HG02885 (cell line): ENCODE results near the gene B4GALT2.

ENCODE experiments used
- ATAC-seq: cut with Tn5 transposase; IDR thresholded peaks from one replicate; pipeline ENCODE4 v1.9.1; 2021; ENCODE audit warnings: mild to moderate bottlenecking; ENCODE audit not compliant: unreplicated experiment, poor library complexity

The B4GALT2 gene

DNA sequence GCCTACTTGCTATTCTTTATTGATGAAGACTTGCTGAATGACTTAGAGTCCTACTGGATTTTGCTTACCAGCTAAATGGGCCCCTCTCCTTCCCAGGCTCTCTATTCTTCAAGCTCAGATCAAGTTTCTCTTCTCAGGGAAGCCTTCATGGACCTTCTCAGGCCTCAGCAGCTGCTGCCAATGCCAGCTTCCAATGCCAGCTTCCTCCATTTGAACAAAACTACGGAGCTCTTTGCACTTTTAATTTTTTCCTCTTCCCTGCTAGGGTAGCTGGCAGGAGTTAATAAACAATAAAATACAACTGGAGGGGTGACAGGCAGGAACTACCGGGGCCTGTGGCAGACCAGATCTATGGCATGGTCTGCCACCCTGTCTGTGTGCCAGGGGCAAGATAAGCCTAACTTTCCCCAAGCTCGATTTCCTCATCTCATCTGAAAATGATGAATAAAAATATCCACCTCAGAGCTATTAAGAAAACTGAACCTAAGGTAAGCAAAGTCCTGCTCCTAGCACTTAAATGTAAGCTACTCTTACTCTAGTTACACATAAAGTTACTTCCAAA lies 33.3 kb upstream of the B4GALT2 start:
- no peak for ATAC-seq

DNA sequence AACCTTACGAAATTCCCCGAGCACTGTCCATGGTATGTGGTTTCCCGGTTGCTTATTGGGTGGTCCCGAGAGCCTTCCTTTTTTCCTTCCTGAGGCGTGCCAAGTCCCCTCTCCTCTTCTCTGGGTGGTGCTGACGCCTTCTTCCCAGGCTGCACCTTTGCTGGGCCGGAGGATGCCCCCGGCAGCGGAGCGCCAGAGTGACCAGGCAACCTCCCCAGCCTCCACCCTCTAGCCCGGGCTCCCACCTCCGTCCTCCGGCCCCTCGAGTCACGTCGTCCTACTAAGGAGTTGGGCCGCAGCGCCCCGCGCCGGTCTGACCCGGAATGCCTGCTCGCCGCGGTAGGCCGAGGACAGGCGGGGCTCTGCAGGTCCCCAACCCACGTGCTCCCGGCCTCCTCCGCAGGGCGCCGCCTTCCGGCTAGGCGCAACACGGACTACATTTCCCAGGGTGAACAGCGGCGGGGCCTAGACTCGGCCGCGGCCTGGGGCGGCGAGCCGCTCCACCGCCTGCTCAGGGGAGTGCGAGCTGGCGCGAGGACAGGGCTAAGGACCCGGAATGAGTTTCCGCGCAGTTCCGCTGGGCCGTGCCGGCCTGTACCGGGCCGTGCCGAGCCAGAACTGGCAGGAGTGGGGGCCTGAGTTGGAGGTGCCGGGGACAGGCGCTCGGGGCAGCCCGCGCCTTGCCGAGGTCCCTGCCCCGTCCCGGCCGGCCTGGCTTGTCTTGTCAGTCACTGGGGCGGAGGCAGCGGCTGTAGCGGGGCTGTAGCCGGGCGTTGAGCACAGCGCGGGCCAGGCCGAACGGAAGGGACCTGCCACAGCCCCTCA lies 32.6 kb upstream of the B4GALT2 start, which contains the start of gene IPO13:
TSS of gene IPO13 (plus strand) at position 715 of the 825 bp plus-strand sequence. CDS start 651 bp downstream, outside the sequence.
- peak; percentile 92 for ATAC-seq

DNA sequence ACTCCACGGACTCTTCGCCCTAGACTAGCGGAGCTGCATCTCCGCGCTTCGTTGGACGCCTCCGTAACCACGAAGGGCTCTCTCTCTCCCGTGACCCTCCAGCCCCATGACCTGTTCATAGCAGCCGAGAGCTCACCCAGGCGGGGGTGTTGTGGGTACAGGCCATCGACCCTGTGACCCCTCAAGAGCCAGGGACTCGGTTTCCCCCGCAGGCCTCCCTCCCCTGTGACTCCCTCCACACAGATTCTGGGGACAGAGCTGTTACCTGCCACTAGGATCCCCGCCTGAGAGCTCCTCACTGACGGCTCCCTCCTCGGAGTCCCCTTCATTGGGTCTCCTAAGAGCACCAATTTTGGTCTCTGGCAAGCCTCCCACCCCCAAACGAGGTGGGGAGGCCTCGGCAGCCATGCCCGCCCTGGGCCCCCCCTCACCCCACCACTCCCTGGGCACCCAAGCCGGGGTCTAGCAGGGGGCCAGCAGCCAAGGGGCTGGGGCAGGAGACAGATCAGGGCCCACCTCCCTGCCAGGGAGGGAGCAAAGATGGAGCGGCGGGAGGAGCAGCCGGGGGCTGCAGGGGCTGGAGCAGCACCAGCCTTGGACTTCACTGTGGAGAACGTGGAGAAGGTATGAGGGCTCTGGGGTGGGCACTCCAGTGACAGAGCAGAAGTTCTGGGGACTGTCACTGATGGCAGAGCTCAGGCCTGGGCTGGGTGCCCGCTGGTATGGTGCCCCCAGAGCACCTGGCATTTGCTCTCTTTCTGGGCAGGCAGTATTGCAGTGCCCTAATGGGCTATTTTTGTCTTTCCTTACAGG lies 31.7 kb upstream of the B4GALT2 start:
- ATAC-seq = no peak

DNA sequence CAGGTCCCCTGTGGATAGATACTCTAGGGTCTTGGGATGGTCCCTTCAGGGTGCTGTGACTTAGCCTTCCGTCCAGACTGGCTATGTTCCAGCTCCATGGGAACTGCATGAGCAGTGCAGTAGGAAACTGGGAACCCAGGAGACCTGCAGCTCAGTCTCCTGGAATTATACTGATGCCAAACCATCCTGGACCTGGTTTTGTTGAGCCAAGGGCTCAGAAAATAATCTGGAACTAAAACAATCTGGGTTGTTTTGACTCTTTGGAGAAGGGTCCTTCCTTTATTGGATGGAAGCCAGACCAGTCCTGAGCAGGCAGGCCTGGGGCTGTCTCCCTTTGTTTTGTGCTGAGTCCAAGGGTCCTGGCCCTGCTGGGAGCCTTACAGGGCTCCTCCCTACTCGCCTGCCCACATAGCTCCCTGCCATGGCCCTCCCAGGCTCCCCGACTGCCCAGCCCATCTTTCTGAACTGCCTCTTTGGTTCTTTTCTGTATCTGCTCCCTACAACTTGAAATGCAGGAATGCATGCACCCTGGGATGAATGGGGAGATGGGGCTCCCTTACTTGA lies 31.1 kb upstream of the B4GALT2 start:
- ATAC-seq = no peak

DNA sequence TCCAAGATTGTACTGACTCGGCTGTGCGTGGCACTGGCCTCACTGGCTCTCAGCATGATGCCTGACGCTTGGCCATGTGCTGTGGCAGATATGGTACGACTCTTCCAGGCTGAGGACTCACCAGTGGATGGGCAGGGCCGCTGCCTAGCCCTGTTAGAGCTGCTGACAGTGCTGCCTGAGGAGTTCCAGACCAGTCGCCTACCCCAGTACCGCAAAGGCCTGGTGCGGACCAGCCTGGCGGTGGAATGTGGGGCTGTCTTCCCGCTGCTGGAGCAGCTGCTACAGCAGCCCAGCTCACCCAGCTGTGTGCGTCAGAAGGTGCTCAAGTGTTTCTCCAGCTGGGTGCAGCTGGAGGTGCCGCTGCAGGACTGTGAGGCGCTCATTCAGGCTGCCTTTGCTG lies 29.3 kb upstream of the B4GALT2 start:
- no peak for ATAC-seq

DNA sequence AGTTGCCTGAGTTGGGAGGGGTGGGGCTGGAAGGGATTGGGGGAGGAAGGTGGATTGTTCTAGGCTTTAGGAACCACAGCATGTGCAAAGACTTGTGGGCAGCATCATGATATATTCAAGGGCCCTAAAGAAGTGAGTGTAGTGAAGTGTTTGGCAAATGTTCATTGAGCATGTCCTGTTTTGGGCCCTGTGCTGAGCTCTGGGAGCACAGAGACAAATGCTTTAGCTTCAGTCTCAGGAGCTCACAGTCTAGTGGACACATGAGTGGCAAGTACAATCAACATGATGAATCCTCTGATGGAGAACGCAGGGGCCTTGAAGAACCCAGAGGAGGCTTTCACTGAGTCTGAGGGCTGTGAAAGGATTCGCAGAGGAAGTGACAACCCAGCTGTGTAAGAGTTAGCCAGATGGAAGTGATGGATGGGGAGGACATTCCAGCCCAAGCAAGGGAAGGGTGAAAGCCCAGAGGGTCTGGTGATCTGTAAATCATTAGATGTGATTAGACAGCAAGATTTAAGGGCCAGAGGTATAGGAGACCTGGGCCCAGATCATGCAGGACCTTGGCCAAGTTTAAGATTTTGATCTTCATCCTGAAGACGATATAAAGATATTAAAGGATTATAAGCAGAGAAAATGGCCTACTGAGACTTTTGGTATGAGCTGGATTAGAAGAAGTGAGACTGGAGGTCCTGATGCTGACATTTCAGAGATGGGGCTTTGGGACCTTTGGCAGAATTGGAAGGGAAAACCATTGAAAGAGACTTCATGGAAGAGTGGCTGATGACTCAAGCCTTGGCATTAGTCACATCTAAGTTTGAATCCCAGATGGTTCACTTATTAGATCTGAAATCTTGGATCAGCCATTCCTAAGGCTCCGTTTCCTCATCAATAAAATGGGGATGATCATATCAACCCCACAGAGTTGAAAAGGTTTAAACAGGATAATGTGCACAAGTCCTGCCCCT lies 27.7 kb upstream of the B4GALT2 start:
- ATAC-seq = no peak

DNA sequence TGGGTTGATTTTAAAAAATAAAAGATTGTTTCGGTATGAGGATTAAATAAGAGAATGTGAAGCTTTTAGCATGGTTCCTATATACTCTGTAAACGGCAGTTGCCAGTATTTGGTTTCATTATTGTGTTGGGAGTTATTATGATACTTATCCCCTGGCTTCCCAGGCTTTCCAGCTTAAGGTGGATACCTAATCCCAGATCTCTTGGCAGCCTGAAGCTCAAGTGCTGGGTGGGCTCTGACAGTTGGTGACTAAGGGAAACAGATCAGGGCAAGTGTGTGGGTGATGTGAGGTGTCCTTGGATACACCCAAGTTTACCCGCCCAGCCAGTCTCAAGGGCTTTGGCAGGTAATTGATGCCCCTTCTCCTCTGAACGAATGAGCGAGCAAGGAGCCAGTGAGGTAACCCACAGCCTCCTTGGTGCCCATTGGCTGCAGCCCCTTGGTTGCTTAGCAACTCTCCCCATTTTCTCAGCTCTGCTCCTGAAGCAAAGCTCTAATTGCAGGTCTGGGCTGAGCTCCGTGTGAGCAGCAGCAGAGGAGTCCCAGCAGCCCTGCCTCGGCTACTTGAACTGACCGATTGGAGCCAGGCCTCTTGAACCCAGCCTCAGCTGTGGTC lies 26.2 kb upstream of the B4GALT2 start:
- ATAC-seq = no peak

DNA sequence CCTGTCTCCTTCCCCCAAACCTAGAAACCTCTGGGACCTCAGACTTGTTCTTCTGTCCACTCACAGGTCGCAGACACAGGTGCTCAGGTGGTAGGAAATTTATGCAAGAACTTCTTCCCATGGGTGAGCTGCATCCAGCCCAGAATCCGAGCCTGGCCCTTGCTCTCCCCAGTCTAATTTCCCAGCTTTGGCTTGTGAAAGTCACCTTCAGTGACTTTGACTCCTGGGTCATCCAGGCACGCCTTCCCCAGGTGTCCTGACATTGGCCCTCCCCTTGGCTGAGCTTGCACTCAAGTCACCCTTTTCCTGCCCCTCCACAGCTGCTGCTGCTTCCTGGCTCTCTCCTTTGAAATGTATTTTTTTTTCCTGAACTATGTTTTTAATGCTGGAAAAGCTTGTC lies 25.6 kb upstream of the B4GALT2 start:
- no peak for ATAC-seq

DNA sequence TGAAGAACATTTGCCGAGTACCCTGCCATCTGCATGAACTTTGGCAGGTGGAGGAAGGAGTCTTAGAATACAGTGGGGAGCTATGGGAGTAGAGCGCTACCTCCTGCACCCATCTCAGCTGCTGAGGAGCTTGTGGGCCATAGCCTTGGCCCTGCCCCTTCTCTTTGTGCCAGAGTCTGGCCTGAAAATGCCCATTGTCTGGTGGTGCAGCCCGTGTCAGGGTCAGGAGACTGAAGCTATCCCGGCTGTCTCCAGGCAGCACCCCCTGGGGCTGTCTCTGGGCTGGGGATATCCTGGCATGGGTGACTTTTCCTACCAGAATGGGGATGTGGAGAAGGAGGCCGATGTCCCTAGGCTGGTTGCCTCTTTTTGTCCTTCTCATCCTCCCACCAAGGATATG lies 25.0 kb upstream of the B4GALT2 start:
- ATAC-seq = no peak

DNA sequence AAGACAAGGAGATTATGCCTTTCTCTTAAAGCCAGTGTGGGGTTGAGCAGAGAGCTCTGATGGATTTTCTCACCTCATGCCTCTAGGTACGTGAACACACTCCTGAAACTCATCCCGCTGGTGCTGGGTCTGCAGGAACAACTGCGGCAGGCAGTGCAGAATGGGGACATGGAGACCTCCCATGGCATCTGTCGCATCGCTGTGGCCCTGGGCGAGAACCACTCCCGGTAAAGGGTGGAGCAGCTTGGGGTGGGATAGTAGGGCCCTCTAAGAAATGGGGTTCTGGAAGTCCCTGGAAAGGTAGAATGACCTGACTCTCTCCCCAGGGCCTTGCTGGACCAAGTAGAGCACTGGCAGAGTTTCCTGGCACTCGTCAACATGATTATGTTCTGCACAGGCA lies 22.8 kb upstream of the B4GALT2 start:
- no peak for ATAC-seq

DNA sequence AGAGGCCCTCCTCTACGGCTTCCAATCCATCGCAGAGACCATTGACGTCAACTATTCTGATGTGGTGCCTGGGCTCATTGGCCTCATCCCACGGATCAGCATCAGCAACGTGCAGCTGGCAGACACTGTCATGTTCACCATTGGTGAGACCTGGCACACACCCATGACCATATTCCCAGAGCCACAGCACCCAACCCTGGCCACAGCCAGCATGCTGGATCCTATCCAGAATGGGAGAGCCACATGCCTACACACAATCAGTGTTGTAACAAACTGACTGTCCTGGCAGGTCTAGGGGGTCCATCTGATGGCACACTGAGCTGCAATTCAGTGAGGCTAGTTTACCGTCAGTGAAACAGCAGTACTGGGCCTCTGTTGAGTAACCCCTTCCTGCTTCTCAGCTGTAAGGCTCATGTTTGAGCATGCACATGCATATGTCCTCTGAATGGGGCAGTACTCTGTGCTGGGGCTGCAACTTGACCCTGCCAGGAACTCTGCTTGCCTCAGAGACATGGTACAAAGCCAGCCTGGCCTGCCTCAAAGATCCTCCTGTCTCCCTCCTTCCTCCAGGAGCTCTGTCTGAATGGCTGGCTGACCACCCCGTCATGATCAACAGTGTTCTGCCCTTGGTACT lies 21.5 kb upstream of the B4GALT2 start:
- no peak for ATAC-seq

DNA sequence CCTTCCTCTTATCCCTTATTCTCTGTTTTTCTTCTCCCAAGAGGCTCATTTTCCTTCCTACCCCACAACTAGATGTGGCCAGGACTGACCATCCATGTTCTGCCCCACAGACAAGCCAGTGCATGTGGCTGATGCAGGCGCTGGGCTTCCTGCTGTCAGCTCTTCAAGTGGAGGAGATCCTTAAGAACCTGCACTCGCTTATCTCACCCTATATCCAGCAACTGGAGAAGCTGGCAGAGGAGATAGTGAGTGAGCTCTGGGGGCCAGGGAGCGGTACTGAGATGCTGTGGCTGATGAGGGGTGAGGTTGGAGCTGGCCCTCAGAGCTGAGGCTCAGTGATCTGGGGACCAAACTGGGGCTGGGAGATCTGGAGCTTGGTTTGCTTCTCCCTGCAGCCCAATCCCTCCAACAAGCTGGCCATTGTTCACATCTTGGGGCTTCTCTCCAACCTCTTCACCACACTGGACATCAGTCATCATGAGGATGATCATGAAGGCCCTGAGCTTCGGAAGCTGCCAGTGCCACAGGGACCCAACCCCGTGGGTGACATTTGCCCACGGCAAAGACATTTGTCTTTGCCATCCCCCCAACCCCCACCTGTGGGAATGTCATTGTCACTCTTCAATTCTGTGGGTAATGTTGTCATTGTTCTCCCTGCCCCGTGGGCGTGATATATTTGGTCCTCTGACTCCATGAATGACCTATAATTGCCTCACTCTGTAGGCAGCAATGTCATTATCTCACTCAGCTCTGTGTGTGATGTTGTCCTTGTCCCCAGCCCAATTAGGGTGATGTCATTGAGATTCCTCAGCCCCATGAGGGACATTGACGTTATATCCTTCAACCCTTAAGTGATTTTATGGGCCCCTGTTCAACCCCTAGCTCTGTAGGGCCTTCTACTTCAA lies 20.4 kb upstream of the B4GALT2 start:
- ATAC-seq = no peak

DNA sequence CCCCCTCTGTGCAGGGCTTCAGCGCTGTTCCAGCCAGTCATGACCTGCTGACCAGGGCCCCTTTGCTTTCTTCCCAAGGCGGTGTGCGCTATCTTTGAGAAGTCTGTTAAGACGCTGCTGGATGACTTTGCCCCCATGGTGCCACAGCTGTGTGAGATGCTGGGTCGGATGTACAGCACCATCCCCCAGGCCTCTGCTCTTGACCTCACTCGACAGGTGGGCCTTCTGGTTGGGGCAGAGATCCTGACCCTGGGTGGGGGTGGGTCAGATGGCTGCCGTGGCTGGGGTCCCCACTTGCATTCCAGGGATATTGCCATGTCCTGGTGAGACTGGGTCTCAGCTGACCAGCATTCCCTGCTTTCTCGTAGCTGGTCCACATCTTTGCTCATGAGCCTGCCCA lies 18.2 kb upstream of the B4GALT2 start:
- no peak for ATAC-seq

DNA sequence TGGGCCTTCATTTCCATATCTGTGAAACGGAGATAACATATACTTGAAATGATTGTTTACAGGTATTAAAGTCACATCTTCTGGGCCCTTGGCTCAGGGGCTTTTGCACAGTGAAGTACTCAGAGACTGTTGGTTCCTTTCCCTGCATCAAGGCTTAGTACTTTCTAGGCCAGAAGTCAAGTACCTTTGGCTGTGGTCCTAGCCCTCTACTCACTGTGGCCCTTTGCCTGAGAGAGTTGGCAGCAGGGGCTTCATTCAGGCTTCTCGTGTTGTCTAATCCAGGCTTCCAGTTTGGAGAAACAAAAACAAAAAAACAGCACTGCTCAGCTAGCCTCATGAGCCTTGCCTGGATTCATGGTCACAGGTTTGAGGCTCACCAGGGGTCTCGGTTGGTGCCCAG lies 17.3 kb upstream of the B4GALT2 start:
- ATAC-seq = no peak

DNA sequence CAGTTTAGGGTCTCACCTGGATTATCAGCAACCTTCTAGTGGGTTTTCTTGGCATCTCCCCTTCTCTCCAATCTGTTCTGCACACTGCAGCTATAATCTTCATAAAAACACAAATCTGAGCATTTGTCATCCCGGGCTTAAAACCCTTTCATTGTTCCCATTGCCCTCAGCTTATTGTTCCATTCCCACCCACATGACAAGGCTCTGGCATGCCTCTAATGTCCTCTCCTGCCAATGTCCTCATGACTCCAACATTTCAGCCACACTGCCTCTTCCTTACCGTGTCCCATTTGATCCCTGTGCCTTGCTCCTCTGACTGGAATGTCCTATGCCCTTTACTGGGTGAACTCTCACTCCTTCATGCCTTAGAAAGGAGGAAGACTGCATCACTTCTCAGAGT lies 16.7 kb upstream of the B4GALT2 start:
- no peak for ATAC-seq

DNA sequence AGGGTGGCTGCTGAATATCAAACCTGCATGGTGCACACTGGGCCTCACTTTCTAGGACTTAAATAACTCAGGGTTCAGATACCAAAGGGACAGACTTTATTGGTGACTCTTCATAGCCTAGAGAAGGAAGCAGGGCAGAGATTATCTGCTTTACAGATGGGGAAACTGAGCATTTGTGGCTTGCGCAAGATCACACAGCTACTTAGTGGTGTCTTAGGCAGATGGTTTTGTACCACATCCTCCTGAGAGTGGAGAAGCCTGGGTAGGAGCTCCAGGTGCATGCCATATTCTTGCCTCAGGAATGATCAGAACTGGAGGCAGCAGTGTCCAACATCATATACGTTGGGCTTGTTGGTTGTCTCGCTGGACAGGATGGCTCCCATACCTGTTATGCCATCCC lies 16.0 kb upstream of the B4GALT2 start:
- no peak for ATAC-seq

DNA sequence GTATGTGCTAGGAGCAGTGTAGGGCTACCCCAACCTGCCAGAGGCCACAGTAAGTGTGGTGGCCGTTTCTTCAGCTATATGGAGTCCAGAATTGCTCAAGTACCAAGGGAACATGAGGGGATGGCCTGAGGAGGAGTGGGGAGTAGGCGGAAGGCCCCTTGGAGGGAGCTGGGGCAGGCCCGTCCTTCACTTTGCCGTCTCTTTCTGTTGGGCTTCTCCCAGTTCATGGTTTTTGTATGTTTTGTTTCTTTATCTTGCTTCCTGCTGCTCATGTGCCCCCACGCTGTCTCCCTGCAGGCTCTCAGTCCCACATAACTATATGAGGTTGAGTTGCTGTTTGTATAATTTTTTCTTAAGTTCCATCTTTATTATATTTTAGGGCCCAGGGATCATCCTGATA lies 15.1 kb upstream of the B4GALT2 start:
- no peak for ATAC-seq

DNA sequence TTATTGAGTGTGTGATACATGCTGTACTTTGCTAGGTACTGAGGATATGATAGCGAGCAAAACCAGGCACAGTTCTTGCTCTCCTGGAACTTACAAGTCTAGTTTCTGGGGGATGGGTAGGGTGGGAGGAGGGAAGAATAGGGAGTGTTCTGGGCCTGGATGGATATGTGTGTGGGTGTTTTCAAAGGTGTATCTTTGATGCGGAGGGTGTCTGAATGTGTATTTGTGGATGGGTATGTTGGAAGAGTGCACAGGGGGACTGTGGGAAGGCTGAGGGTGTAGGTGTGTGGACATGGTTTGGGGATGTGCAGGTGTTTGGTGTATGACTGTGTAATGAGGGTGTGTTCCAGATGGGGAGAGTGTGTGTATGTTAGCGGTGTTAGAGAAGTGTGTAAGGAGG lies 13.7 kb upstream of the B4GALT2 start:
- no peak for ATAC-seq
